CD14-positive monocyte (primary cell): ENCODE measurements around the gene TRPM2. TPM values are rescaled to one million over a fixed set of nuclear protein-coding genes. Genes with fewer than 3 reads are reported as not detected.
A peak's percentile ranks its signal among the peaks of the same experiment; 100 is the strongest.

Source experiments
- DNase-seq, 3 donors: peaks; one replicate each; pipeline ENCODE4 v3.0.0-alpha.2; 2011 to 2022
- H2AFZ ChIP-seq: 2 replicates; pipeline ENCODE4 v1.6.0; 2012; ENCODE audit warnings: mild to moderate bottlenecking, low read depth, low read length, inconsistent platforms; ENCODE audit not compliant: insufficient read depth, poor library complexity, severe bottlenecking
- H3K27ac ChIP-seq, 2 donors: 1 replicate in 1 of 2; 2 replicates in 1 of 2; pipeline ENCODE4 v1.5.1; 2012 to 2013; ENCODE audit warnings: low read length in 2 of 2, control low read depth in 1 of 2, inconsistent platforms in 1 of 2, low read depth in 1 of 2, mild to moderate bottlenecking in 1 of 2
- H3K27me3 ChIP-seq, 2 donors: one replicate each; pipeline versions ENCODE4 v1.6.0 to v1.6.1; 2011 to 2013; ENCODE audit warnings: low read length in 2 of 2; ENCODE audit not compliant: control insufficient read depth in 2 of 2, insufficient read depth in 2 of 2
- H3K36me3 ChIP-seq, 2 donors: replicated peaks in 1 of 2; 1 replicate in 1 of 2; 2 replicates in 1 of 2; pipeline versions ENCODE4 v1.5.1 to v1.6.1; 2012 to 2013; ENCODE audit warnings: low read length in 2 of 2, control low read depth in 1 of 2, inconsistent platforms in 1 of 2, mild to moderate bottlenecking in 1 of 2; ENCODE audit not compliant: insufficient read depth in 2 of 2, control insufficient read depth in 1 of 2
- H3K4me1 ChIP-seq, 2 donors: 1 replicate in 1 of 2; 2 replicates in 1 of 2; pipeline versions ENCODE4 v1.5.1 to v1.6.1; 2012 to 2013; ENCODE audit warnings: low read length in 2 of 2, control low read depth in 1 of 2, inconsistent platforms in 1 of 2, mild to moderate bottlenecking in 1 of 2, moderate library complexity in 1 of 2; ENCODE audit not compliant: insufficient read depth in 2 of 2, control insufficient read depth in 1 of 2
- H3K4me2 ChIP-seq: replicated peaks from 2 replicates; pipeline ENCODE3; 2012; ENCODE audit warnings: low read length, moderate library complexity, mild to moderate bottlenecking; ENCODE audit not compliant: poor library complexity, severe bottlenecking; ENCODE audit errors: extremely low read depth
- H3K4me3 ChIP-seq, 3 experiments: fragments of 200-600 bp in 1 of 3; sonication (generic) in 1 of 3; replicated peaks in 1 of 3; 1 replicate in 2 of 3; 2 replicates in 1 of 3; pipeline ENCODE4 v1.5.1; 2011 to 2013; ENCODE audit warnings: low read length in 3 of 3, mild to moderate bottlenecking in 3 of 3, control low read depth in 2 of 3, low read depth in 2 of 3, inconsistent platforms in 1 of 3, moderate library complexity in 1 of 3
- H3K79me2 ChIP-seq: 2 replicates; pipeline ENCODE4 v1.6.0; 2012; ENCODE audit warnings: mild to moderate bottlenecking, control low read depth, inconsistent platforms, low read length, moderate library complexity; ENCODE audit not compliant: insufficient read depth
- H3K9ac ChIP-seq: 2 replicates; pipeline ENCODE4 v1.6.0; 2017; ENCODE audit warnings: low read length, mild to moderate bottlenecking; ENCODE audit not compliant: insufficient read depth, poor library complexity, severe bottlenecking
- H3K9me3 ChIP-seq, 2 donors: replicated peaks in 1 of 2; 1 replicate in 1 of 2; 2 replicates in 1 of 2; pipeline versions ENCODE4 v1.5.1 to v1.6.1; 2012 to 2013; ENCODE audit warnings: low read length in 2 of 2, control low read depth in 1 of 2; ENCODE audit not compliant: control insufficient read depth in 1 of 2, insufficient read depth in 1 of 2
- H4K20me1 ChIP-seq: 2 replicates; pipeline ENCODE4 v1.6.0; 2012; ENCODE audit warnings: mild to moderate bottlenecking, low read length, control low read depth, moderate library complexity; ENCODE audit not compliant: insufficient read depth
- H3K27ac Mint-ChIP-seq, 7 donors: one replicate each; pipeline ENCODE4 v1.8.0; 2020; ENCODE audit warnings: mild to moderate bottlenecking in 7 of 7, mixed read lengths in 7 of 7, moderate library complexity in 6 of 7, inconsistent platforms in 2 of 7
- H3K27me3 Mint-ChIP-seq, 3 donors: one replicate each; pipeline ENCODE4 v1.8.0; 2021 to 2022; ENCODE audit warnings: low read depth in 3 of 3, mild to moderate bottlenecking in 3 of 3, mixed read lengths in 3 of 3, moderate library complexity in 3 of 3, inconsistent platforms in 1 of 3
- H3K36me3 Mint-ChIP-seq, 2 donors: one replicate each; pipeline ENCODE4 v1.8.0; 2020; ENCODE audit warnings: mixed read lengths in 2 of 2, inconsistent platforms in 1 of 2, mild to moderate bottlenecking in 1 of 2
- H3K4me1 Mint-ChIP-seq: one replicate; pipeline ENCODE4 v1.8.0; 2020; ENCODE audit warnings: mild to moderate bottlenecking, mixed read lengths
- H3K4me3 Mint-ChIP-seq, 2 donors: one replicate each; pipeline ENCODE4 v1.8.0; 2020; ENCODE audit warnings: mild to moderate bottlenecking in 2 of 2, mixed read lengths in 2 of 2, moderate library complexity in 1 of 2
- H3K9me3 Mint-ChIP-seq, 7 donors: one replicate each; pipeline ENCODE4 v1.8.0; 2020 to 2022; ENCODE audit warnings: mixed read lengths in 7 of 7, mild to moderate bottlenecking in 6 of 7, moderate library complexity in 6 of 7, inconsistent platforms in 2 of 7
- CTCF ChIP-seq: fragments of 200-600 bp; IDR thresholded peaks from one replicate; pipeline ENCODE4 v1.8.0; 2022; ENCODE audit warnings: antibody characterized with exemption, mild to moderate bottlenecking
- WGBS: methylation state at CpG from one replicate; pipeline ENCODE4 v1.1.5; 2013; ENCODE audit warnings: missing lambda C conversion rate; ENCODE audit not compliant: insufficient coverage; 5-methylcytosine and 5-hydroxymethylcytosine counted together
- intact Hi-C, 2 donors: fragments of 100-400 bp; cut with micrococcal nuclease; formaldehyde crosslinking; loops; one replicate each; pipeline versions ENCODE4 v1.15.0 to v1.15.1; 2023
- polyA plus RNA-seq, 3 donors: library from polyadenylated mRNA; depleted of rRNA in 1 of 3; unstranded in 2 of 3; stranded (reverse) in 1 of 3; fragments of 300-500 nt in 2 of 3; fragments of >200 nt in 1 of 3; fragmentation: Illumina TruSeq in 2 of 3; gene quantifications; 1 replicate in 2 of 3; 2 replicates in 1 of 3; pipeline ENCODE4 v1.2.3, GENCODE V29; 2012 to 2021

Gene TRPM2
- polyA plus RNA-seq, 3 donors: 7.6 to 21.6 (median 12.2) TPM

- WGBS: 93% methylated on average over 17 of the region's 17 CpGs
- peaks cover 0 to 2% (median 0%) of the 10 kb centered on the region in 3 donors for H3K27me3 Mint-ChIP-seq
- no peak for TF ChIP-seq CTCF
These were observed 70.7 kb downstream of the TRPM2 start for GRCh38 chr21:44423941-44424607.

GRCh38 chr21:44424608-44425306, 71.3 kb downstream of the TRPM2 start:
- intact Hi-C loops: no loop called here
- Histone ChIP-seq H2AFZ (no peak overlapping the region), H4K20me1 (peaks cover 10% of the 10 kb centered on the region), H3K4me2 (no peak overlapping the region), H3K4me1 (no peaks in the 10 kb centered on the region), H3K27ac (no peak overlapping the region), H3K79me2 (peaks cover 2% of the 10 kb centered on the region), H3K9ac (no peak overlapping the region), H3K27me3 (no peaks in the 10 kb centered on the region), H3K36me3 (peaks cover 70 to 85% of the 10 kb centered on the region in 2 donors), H3K4me3 (no peak overlapping the region), H3K9me3 (peaks cover 2 to 20% of the 10 kb centered on the region in 2 donors)
- 94% methylated on average over 26 of the region's 30 CpGs for WGBS
- H3K36me3 Mint-ChIP-seq: peaks cover 55 to 78% of the 10 kb centered on the region in 2 donors
- no peak for DNase-seq
- peaks cover 0 to 2% (median 0%) of the 10 kb centered on the region in 3 donors for H3K27me3 Mint-ChIP-seq
- H3K4me1 Mint-ChIP-seq: no peaks in the 10 kb centered on the region
- H3K27ac Mint-ChIP-seq: no peak overlapping the region
- H3K9me3 Mint-ChIP-seq: peaks cover 8 to 21% (median 14%) of the 10 kb centered on the region in 7 donors
- no peak for TF ChIP-seq CTCF
- no peak overlapping the region for H3K4me3 Mint-ChIP-seq

More at GRCh38 chr21:44423941-44424607, 70.7 kb downstream of the TRPM2 start:
- DNase-seq: no peak
- no peak overlapping the region for H3K27ac Mint-ChIP-seq
- peaks cover 61 to 84% of the 10 kb centered on the region in 2 donors for H3K36me3 Mint-ChIP-seq
- Histone ChIP-seq H4K20me1 (peaks cover 12% of the 10 kb centered on the region), H3K79me2 (peaks cover 3% of the 10 kb centered on the region), H3K4me3 (no peak overlapping the region), H3K9me3 (peaks cover 0 to 21% of the 10 kb centered on the region in 2 donors), H3K9ac (no peak overlapping the region), H2AFZ (no peak overlapping the region), H3K4me1 (no peaks in the 10 kb centered on the region), H3K36me3 (peaks cover 74 to 89% of the 10 kb centered on the region in 2 donors), H3K27me3 (no peaks in the 10 kb centered on the region), H3K27ac (no peak overlapping the region), H3K4me2 (no peak overlapping the region)
- H3K9me3 Mint-ChIP-seq: peaks cover 7 to 20% (median 16%) of the 10 kb centered on the region in 7 donors
- peak overlapping the region in 1 of 2 donors; percentile 41 for H3K4me3 Mint-ChIP-seq
- no peaks in the 10 kb centered on the region for H3K4me1 Mint-ChIP-seq
- intact Hi-C loops: no loop called here
